Fibroblast of skin of right quadriceps (primary cell): ENCODE data around the gene ACO2.
"Not testable (repeated sequence)": the region's sequence is repeated elsewhere in the genome, so short reads cannot be mapped to it uniquely, and the experiment has no call there.

Experiments
- DNase-seq: peaks from one replicate; pipeline ENCODE4 v3.0.0-alpha.2; 2013

The ACO2 gene

DNA sequence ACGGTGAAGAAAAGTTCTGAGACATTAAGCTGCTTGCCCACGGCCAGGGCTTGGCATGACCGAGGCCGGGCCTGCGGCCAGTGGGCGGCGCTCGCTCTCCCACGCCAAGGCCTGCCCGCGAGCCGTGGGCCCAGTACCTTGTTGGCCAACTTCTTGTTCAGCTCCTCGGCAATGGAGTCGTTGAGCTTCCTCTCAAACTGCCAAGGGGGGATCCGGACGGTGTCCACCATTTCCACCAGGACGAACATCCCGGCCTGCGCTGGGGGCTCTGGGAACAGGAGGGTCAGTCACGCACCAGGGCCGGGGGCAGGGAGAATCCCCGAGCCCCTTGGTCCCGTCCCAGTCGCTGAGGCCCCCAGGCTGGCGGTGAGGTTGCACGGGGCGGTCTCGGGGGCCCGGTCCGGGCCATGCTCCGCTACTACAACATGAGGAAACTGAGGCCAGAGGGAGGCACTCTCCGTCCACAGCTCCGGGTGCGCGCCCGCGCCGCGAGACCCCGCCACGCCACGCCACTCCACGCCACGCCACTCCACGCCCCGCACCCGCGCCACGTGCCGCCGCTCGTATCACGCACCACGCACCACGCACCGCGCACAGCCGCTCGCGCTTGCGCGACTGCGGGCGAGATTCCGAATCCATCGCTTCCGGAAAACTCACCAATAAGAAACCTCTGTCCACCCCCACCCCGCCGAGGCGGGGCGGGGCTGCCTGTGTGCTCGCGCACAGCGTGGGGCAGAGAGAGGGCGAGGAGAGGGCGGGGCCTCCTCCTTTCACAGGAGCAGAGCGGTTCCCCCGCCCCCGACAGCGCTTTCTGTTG lies 75.1 kb downstream of the ACO2 start, which contains the start of gene POLR3H:
Gene POLR3H, minus strand, starts transcription at position 617 of the 817 bp plus-strand sequence. Its CDS starts 369 bp downstream, at position 248.
- peak; percentile 97 for DNase-seq

DNA sequence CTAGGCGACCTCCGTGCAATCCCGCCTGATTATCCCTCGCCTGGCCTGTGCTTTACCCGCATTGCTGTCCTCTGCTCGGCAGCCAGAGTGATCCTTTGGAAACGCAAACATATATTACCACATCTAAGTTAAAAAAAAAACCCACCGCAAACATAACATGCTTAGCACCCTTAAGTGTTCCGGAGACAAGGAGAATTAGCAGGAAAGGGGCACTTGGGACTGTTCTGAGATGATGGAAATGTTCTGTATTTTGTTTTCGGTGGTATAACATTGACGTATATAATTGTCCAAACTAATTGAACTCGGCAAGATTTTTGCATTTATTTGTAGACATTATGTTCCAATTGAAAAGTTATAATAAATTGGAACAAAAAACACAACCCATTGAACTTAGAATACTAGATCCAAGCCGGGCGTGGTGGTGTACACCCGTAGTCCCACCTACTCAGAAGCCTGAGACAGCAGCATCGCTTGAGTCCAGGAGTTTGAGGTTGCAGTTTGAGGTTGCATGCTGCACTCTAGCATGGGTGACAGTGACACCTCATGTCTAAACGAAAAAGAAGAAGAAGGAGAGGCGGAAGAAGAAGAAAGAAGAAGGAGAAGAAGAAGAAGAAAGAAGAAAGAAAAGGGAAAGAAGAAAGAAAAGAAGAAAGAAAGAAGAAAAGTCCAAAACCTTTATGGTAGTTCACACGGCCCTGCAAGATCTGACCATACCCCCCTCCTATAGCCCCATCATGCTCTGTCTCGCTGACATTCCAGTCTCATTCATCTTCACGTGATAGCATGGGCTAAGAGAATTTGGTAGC lies 76.0 kb downstream of the ACO2 start:
- DNase-seq: peak; percentile 18

GRCh38 chr22:41548830-41549211 lies 79.9 kb downstream of the ACO2 start:
- no peak for DNase-seq

GRCh38 chr22:41550952-41551491 lies 82.1 kb downstream of the ACO2 start:
- no peak for DNase-seq

DNA sequence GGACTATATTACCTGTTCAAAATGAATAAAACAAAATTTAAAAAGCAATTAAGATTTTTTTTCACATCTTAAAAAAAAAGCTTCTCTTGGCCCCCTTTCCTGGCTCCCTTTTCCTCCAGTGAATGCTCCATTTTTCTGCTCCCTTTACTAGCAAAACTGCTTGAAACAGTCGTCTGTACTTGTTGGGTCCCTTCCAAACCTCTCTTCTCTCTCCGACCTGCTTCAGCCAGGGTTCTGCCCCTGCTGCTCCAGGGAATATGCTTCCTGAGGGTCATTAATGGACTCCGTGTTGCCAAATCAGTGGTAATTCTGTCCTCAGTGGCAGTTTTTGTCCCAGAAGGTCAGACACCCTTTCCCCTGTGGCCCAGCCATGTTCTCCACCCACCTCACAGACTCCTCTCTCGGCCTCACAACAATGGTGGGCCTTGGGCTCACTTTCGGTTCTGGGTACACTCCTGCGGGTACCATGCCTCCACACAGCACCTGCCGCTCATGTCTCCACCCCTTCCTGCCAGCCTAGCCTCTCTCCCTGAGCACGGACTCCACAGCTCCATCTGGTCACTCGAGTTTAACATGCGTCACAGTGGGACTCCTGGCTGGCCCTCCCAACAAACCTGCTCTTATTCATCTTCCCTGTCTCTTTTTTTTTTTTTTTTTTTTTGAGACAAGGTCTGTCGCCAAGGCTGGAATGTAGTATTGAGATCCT lies 83.1 kb downstream of the ACO2 start:
- no peak for DNase-seq

GRCh38 chr22:41555325-41555982 lies 86.5 kb downstream of the ACO2 start:
- DNase-seq: no peak

GRCh38 chr22:41556561-41556960 lies 87.6 kb downstream of the ACO2 start:
- no peak for DNase-seq

DNA sequence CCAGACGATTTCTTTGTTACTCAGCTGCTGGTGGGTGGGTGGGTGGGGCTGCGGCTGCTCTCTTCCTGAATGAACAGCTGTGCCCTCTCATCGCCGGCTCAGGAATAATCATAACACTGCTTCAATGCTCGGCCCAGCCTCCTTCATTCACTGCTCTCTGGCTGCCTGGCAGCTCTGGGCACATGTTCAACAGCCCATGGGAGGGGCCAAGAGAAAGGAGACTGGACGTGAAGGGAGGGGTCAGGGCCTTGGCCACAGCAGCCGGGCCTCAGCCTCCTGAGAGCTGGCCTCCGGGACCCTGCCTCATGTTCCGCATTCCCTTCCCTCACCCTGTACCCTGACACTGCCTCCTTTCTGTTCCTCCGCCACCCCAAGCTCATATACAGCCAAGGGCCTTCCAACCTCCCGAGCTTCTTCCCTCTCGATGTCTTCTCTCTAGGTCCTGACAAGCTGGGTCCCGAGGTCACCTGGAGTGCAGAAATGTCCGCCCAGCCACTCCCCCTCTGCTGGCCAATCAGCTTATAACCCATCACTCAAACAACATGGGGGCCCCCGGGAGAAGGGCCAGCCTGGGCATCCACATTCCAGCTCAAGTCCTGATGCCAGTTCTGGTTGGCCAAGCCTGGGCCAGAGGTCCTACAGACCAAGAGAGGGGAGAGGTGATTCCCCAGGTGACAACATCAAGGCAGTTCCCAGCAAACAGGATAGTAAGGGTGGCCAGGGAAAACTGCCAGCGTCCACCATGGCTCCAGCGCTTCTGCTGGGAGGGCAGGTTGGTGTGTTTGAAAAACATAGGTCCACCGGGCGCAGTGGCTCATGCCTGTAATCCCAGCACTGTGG lies 88.7 kb downstream of the ACO2 start:
- peak; percentile 73 for DNase-seq

- DNase-seq: not testable (repeated sequence)
Observed at GRCh38 chr22:41558241-41558630, 89.3 kb downstream of the ACO2 start.

- DNase-seq: no peak
Observed at GRCh38 chr22:41560095-41560471, 91.2 kb downstream of the ACO2 start.

DNA sequence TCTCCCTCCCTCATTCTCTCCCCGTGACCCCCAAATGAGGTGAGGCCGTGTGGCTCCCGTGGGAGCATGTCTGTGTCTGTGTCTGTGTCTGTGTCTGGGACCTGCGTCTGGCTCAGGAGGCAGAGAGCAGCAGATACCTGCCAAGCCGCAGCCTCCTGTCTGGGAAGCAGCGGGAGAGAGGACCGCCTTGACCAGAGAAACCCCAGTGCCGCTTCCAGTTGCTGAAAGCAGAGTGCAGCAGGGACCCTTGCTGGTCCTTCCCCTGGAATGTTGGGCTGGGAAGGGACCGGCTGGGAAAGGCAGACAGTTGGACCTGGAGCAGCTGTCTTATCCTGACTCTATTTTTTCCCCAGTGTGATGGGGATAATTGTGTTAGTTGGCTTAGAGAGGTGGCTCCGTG lies 92.4 kb downstream of the ACO2 start:
- DNase-seq: no peak

- no peak for DNase-seq
Observed at GRCh38 chr22:41561788-41562187, 92.9 kb downstream of the ACO2 start.

DNA sequence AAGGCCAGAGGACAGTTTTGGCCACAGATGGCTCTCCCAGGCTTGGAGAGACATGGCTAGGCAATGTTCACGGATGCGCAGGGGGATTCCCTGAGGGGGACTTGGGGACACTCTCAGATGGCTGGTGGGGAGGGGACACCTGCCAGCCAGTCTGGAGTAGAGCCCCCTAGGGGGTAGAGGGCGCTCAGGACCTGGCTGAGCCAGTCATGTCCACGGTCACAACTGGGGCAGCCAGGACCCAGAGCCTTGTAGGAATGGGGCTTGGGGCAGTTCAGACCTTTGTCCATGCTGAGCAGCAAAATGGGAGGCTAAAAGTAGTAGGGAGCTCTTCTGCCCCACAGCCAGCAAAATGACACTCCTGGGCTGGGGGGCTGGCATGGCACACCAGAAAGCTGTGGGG lies 93.5 kb downstream of the ACO2 start:
- no peak for DNase-seq

DNA sequence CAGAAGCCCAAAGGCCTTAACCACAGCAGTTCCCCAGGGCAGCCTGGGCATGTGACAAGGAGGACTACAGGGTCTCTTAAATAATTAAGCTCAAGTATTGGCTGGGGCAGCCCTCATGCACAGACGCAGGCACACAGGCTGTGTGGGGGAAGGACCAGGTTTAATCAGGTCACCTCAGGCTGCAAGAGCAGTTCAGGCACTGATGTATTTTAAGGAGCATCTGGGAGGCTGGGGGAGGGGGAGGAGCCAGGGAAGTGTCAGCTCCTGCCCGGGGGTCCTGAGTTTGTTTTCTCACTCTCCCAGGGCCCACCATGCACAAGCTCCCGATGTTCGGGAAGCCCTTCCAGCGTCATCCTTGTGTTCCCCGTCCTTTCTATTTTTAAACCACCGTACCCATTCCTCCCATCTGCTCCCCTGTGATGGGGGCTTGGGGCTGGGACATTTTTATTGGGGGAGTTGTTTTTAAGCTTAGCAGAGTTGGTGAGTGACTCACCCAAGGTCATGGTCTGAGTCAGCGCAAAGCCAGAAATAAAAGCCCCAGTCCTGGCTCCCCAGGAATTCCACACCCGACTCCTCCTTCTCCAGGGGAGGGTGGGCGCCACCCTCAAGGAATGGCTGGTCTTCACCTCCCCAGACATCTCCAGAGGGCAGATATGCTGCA lies 94.3 kb downstream of the ACO2 start:
- DNase-seq: peak; percentile 92

DNA sequence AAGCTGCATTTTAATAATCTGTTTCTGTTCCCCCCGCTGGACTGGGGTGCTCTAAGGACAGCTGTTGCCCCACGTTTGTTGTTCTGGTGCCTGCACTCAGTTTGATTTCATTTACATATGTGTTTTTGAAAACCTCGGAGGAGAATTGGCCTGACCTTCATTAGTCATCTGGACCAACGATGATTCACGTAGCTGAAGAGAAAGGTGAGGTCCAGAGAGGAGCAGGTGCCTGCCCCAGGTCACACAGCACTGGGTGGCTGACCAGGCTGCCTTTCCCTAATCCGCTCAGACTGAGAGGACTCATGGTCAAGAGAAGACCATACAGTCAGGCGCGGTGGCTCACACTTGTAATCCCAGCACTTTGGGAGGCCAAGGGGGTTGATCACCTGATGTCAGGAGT lies 95.6 kb downstream of the ACO2 start:
- DNase-seq: no peak

DNA sequence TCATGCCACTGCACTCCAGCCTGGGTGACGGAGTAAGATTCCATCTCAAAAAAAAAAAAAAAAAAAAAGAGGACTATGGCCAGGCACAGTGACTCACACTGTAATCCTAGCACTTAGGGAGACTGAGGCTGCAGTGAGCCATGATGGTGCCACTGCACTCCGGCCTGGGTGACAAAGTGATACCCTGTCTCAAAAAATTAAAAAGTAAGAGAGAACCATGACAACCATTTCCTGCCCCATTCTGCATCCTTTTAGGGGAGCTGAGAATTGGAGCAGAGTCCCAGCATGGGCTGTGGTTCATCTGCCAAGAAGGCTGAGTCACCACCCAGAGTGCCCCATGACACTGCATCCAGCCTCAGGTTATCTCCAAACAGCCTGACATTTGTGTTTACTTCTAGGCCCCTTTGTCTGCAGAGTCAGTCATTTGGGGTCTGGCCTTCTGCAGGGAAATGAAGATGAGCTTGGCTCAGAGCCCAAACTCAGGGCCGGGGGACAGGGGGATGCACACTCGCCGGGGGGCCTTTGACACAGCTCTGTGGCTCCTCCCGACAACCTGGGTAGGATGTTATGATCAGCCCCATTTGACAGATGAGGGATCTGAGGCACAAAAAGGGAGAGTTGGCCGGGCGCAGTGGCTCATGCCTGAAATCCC lies 96.6 kb downstream of the ACO2 start:
- peak; percentile 83 for DNase-seq

DNA sequence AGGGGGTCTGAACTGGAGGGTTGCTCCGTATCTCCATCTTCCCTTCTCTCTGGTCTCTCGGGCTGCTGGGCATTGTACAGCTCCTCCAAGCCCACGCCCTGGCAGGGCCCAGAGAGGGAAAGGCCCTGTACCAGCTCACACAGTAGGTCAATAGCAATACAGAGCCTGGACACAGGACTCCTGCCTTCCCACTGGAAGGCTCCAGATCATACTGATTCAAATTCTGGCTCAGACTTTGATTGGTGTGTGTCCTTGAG lies 98.5 kb downstream of the ACO2 start:
- DNase-seq: no peak

DNA sequence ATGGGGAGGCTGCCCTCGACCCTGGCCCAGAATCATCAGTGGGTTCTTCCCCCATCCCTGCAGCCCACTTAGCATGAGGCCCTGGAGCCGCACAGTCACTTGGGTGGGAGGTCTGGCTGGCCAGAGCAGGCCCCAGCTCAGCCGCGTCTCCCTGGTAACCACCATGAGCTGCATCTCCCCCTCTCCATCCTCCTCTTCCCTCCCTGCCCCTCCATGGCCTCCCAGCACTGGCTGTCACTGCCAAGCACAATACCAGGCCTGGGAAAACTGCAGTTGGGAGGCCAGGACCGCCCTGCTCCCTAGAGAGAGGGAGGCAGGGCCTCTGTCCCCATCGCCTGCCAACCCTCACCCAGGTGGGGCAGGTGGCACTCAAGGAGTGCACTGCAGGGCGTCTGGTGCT lies 99.9 kb downstream of the ACO2 start:
- no peak for DNase-seq

GRCh38 chr22:41570221-41570620 lies 101.3 kb downstream of the ACO2 start:
- DNase-seq: no peak

DNA sequence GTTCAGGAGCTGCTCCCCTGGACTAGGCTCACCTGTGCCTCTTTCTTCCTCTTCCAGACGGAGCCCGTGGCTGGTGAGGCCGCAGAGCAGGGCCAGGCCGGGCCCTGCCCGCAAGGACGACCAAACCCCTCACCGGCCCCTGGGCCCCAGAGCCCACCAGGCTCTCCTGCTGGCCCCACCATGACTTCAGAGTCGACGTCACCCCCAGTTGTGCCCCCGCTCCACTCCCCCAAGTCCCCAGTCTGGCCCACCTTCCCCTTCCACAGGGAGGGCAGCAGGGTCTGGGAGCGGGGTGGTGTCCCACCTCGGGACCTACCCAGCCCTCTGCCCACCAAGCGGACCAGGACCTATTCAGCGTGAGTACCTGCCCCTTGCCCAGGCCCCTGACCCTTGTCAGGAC lies 102.9 kb downstream of the ACO2 start:
- DNase-seq: no peak

- DNase-seq: not testable (repeated sequence)
Observed at GRCh38 chr22:41572305-41572704, 103.4 kb downstream of the ACO2 start.
